Umbilical cord (tissue), 2 donors: ENCODE data around the gene TNS4. TPM values are rescaled to one million over a fixed set of nuclear protein-coding genes. Genes with fewer than 3 reads are reported as not detected.

ENCODE experiments used
- DNase-seq: peaks from one replicate; pipeline ENCODE4 v3.0.0-alpha.2; 2015; ENCODE audit warnings: low spot score
- total RNA-seq: library from RNA; depleted of rRNA; stranded (reverse); fragments of >200 nt; gene quantifications from one replicate; pipeline ENCODE4 v1.2.3, GENCODE V29; 2014; ENCODE audit warnings: low replicate concordance; ENCODE audit not compliant: insufficient read depth

The TNS4 gene
- total RNA-seq, 1 donor from 2014 or later, result 7.0 TPM

- DNase-seq, result no peak
Measured at GRCh38 chr17:40458851-40459482, 42.5 kb downstream of the TNS4 start.

GRCh38 chr17:40457964-40458791 is 43.2 kb downstream of the TNS4 start:
- peak; percentile 96 for DNase-seq

- DNase-seq, result no peak
Measured at GRCh38 chr17:40457369-40457768, 44.1 kb downstream of the TNS4 start.

GRCh38 chr17:40456396-40456951 is 44.9 kb downstream of the TNS4 start:
- no peak for DNase-seq

- DNase-seq, result no peak
Measured at GRCh38 chr17:40454613-40454995, 46.8 kb downstream of the TNS4 start.

GRCh38 chr17:40453881-40454612 is 47.4 kb downstream of the TNS4 start:
- no peak for DNase-seq

- DNase-seq, result no peak
Measured at GRCh38 chr17:40452921-40453378, 48.5 kb downstream of the TNS4 start.

GRCh38 chr17:40452216-40452787 is 49.1 kb downstream of the TNS4 start:
- no peak for DNase-seq

GRCh38 chr17:40451420-40451819 is 50.0 kb downstream of the TNS4 start:
- DNase-seq, result peak; percentile 95

GRCh38 chr17:40450175-40450574 is 51.2 kb downstream of the TNS4 start:
- DNase-seq, result no peak

- DNase-seq, result no peak
Measured at GRCh38 chr17:40448639-40449261, 52.7 kb downstream of the TNS4 start.

- DNase-seq, result no peak
Measured at GRCh38 chr17:40448213-40448638, 53.2 kb downstream of the TNS4 start.

GRCh38 chr17:40447806-40448205 is 53.6 kb downstream of the TNS4 start:
- DNase-seq, result no peak

GRCh38 chr17:40447148-40447644 is 54.2 kb downstream of the TNS4 start:
- DNase-seq, result no peak

GRCh38 chr17:40445751-40446468 is 55.5 kb downstream of the TNS4 start:
- no peak for DNase-seq

- DNase-seq, result peak; percentile 47
Measured at GRCh38 chr17:40443988-40444899, 57.2 kb downstream of the TNS4 start.

- peak; percentile 84 for DNase-seq
Measured at GRCh38 chr17:40443196-40443987, 58.0 kb downstream of the TNS4 start, which contains the start of gene IGFBP4. Gene IGFBP4, plus strand, starts transcription at chr17:40443450. Its CDS starts 286 bp downstream, at chr17:40443736.
